Endothelial cell (in vitro differentiated cells): Measurements from ENCODE around the gene TEAD3. TPM values are rescaled to one million over a fixed set of nuclear protein-coding genes. Genes with fewer than 3 reads are reported as not detected.
"Not testable (repeated sequence)": the region's sequence is repeated elsewhere in the genome, so short reads cannot be mapped to it uniquely, and the experiment has no call there.

ENCODE experiments used
- DNase-seq: peaks from one replicate; pipeline ENCODE4 v3.0.0; 2021; ENCODE audit warnings: low spot score
- H3K27ac Mint-ChIP-seq: one replicate; pipeline ENCODE4 v1.8.0; 2021; ENCODE audit warnings: mixed read lengths, inconsistent platforms; ENCODE audit not compliant: unreplicated experiment
- H3K27me3 Mint-ChIP-seq: one replicate; pipeline ENCODE4 v1.8.0; 2021; ENCODE audit warnings: mild to moderate bottlenecking, moderate library complexity, mixed read lengths, inconsistent platforms; ENCODE audit not compliant: unreplicated experiment
- H3K36me3 Mint-ChIP-seq: one replicate; pipeline ENCODE4 v1.8.0; 2021; ENCODE audit warnings: mild to moderate bottlenecking, low read depth, mixed read lengths, inconsistent platforms; ENCODE audit not compliant: unreplicated experiment
- H3K4me1 Mint-ChIP-seq: one replicate; pipeline ENCODE4 v1.8.0; 2021; ENCODE audit warnings: mild to moderate bottlenecking, mixed read lengths, inconsistent platforms; ENCODE audit not compliant: unreplicated experiment
- H3K4me3 Mint-ChIP-seq: one replicate; pipeline ENCODE4 v1.8.0; 2021; ENCODE audit warnings: mild to moderate bottlenecking, mixed read lengths, inconsistent platforms; ENCODE audit not compliant: unreplicated experiment
- H3K9me3 Mint-ChIP-seq: one replicate; pipeline ENCODE4 v1.8.0; 2021; ENCODE audit warnings: mixed read lengths, inconsistent platforms; ENCODE audit not compliant: unreplicated experiment
- total RNA-seq: library from RNA; stranded (reverse); fragmentation: NEBNext Ultra II Directional; extraction: Animal tissue kit (Norgen Biotek cat#: 25700); gene quantifications from one replicate; pipeline ENCODE4 v1.2.1, GENCODE V29; 2021; ENCODE audit not compliant: unreplicated experiment
- TF ChIP-seq, protein P1 (sequence below): fragments of 200-600 bp; sonication (generic); IDR thresholded peaks from one replicate; pipeline ENCODE4 v1.5.0; 2021; ENCODE audit warnings: antibody characterized with exemption; ENCODE audit not compliant: unreplicated experiment

The TEAD3 gene
- total RNA-seq, 1 donor from 2014 or later, result 6.3 TPM

GRCh38 chr6:35539223-35539622 is 42.3 kb upstream of the TEAD3 start:
- Mint-ChIP-seq H3K4me3 (no peak overlapping the region), H3K4me1 (peaks cover 5% of the 10 kb centered on the region), H3K36me3 (no peaks in the 10 kb centered on the region), H3K27ac (no peak overlapping the region), H3K9me3 (no peaks in the 10 kb centered on the region), H3K27me3 (peaks cover 1% of the 10 kb centered on the region)
- TF ChIP-seq, protein P1, sequence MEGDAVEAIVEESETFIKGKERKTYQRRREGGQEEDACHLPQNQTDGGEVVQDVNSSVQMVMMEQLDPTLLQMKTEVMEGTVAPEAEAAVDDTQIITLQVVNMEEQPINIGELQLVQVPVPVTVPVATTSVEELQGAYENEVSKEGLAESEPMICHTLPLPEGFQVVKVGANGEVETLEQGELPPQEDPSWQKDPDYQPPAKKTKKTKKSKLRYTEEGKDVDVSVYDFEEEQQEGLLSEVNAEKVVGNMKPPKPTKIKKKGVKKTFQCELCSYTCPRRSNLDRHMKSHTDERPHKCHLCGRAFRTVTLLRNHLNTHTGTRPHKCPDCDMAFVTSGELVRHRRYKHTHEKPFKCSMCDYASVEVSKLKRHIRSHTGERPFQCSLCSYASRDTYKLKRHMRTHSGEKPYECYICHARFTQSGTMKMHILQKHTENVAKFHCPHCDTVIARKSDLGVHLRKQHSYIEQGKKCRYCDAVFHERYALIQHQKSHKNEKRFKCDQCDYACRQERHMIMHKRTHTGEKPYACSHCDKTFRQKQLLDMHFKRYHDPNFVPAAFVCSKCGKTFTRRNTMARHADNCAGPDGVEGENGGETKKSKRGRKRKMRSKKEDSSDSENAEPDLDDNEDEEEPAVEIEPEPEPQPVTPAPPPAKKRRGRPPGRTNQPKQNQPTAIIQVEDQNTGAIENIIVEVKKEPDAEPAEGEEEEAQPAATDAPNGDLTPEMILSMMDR, result no peak
- no peak for DNase-seq

DNA sequence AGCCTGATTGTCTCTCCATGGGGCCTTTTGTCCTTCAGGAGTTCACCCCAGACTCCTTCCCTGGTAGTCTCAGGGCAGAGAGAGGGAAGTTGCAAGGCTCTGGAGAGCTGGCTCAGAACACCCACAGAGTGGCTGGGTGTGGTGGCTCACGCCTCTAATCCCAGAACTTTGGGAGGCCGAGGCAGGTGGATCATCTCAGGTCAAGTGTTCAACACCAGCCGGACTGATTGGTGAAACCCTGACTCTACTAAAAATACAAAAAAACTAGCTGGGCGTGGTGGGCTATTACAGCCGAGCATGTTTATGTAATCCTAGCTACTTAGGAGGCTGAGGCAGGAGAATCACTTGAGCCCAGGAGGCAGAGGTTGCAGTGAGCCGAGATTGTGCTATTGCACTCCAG is 39.0 kb upstream of the TEAD3 start:
- H3K4me3 Mint-ChIP-seq, DNase-seq, H3K9me3 Mint-ChIP-seq, H3K4me1 Mint-ChIP-seq, H3K27me3 Mint-ChIP-seq, H3K27ac Mint-ChIP-seq, H3K36me3 Mint-ChIP-seq: not testable (repeated sequence)

DNA sequence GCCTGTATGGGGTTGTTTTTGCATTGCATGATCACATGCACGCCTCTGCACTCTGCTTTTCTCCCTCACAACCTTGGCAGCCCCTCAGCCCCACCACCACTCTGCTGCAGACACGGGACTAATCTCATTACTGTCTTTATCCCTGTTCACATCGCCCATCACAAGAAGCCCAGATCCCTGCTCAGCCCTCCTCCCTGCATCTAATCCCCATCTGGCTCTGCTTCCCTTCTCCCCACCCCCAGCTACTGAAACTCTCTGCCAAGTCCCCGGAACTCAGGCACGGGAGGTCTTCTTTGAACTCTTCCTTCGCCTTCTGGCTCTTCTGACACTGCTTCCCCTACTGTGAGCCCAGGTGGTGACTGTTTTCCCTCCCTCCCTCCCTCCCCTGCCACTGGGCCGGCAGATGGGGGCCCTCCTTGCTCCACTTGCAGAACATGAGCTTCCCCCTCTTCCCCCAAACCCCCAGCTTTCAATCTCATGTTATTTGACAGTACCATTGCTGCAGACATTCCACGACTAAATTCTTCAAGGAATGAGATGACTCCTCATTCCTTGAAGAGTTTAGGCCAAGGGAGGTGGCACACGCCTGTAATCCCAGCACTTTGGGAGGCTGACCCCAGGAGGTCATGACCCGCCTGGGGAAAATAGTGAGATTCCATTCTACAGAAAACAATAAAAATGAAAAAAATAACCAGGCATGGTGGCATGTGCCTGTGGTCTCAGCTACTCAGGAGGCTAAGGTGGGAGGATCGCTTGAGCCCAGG is 37.7 kb upstream of the TEAD3 start:
- no peak overlapping the region for H3K27ac Mint-ChIP-seq
- H3K4me3 Mint-ChIP-seq, result no peak overlapping the region
- H3K4me1 Mint-ChIP-seq, result no peaks in the 10 kb centered on the region
- no peaks in the 10 kb centered on the region for H3K36me3 Mint-ChIP-seq
- TF ChIP-seq, protein P1, result no peak
- H3K9me3 Mint-ChIP-seq, result no peaks in the 10 kb centered on the region
- DNase-seq, result no peak
- H3K27me3 Mint-ChIP-seq, result peaks cover 3% of the 10 kb centered on the region

DNA sequence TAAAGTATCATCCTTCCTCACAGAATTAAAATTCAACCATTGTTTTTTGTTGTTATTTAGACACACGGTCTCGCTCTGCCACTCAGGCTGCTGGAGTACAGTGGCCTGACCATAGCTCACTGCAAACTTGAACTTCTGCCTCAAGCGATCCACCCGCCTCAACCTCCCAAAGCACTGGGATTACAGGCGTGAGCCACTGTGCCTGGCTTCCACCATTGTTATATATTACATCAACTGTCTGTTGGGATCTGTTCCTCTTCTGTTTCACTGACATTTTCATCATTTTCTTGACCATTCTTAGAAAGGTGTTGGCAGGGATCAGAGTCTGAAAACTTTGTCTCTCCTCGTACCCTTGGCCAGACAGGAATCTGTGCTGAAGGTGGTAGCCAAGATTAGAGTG is 37.1 kb upstream of the TEAD3 start:
- H3K27me3 Mint-ChIP-seq, result peaks cover 3% of the 10 kb centered on the region
- no peaks in the 10 kb centered on the region for H3K36me3 Mint-ChIP-seq
- TF ChIP-seq, protein P1, result no peak
- no peak overlapping the region for H3K27ac Mint-ChIP-seq
- no peaks in the 10 kb centered on the region for H3K9me3 Mint-ChIP-seq
- no peaks in the 10 kb centered on the region for H3K4me1 Mint-ChIP-seq
- DNase-seq, result no peak
- no peak overlapping the region for H3K4me3 Mint-ChIP-seq

GRCh38 chr6:35532126-35532525 is 35.2 kb upstream of the TEAD3 start:
- no peak overlapping the region for H3K27ac Mint-ChIP-seq
- peaks cover 3% of the 10 kb centered on the region for H3K27me3 Mint-ChIP-seq
- no peak for DNase-seq

More at GRCh38 chr6:35532126-35532525, 35.2 kb upstream of the TEAD3 start:
- TF ChIP-seq, protein P1, result no peak
- no peak overlapping the region for H3K4me3 Mint-ChIP-seq
- H3K36me3 Mint-ChIP-seq, result no peaks in the 10 kb centered on the region
- no peaks in the 10 kb centered on the region for H3K4me1 Mint-ChIP-seq
- H3K9me3 Mint-ChIP-seq, result no peaks in the 10 kb centered on the region
